Smooth muscle cell (in vitro differentiated cells): ENCODE results near the gene TBX21. TPM values are rescaled to one million over a fixed set of nuclear protein-coding genes. Genes with fewer than 3 reads are reported as not detected.

ENCODE experiments used
- DNase-seq: peaks from one replicate; lab custom pipeline; 2025; ENCODE audit not compliant: unreplicated experiment; lab: John Stamatoyannopoulos, UW
- H2AFZ ChIP-seq: fragments of 200-600 bp; sonication (generic); 2 replicates; pipeline ENCODE4 v1.6.0; 2016; ENCODE audit warnings: antibody characterized with exemption, low read depth, mild to moderate bottlenecking
- H3F3A ChIP-seq: fragments of 200-600 bp; sonication (generic); 2 replicates; pipeline ENCODE4 v1.6.0; 2017; ENCODE audit warnings: antibody characterized with exemption, low read depth
- H3K27ac ChIP-seq: fragments of 200-600 bp; sonication (generic); 2 replicates; pipeline ENCODE4 v1.5.1; 2016; ENCODE audit warnings: low read depth, mild to moderate bottlenecking
- H3K27me3 ChIP-seq: fragments of 200-600 bp; sonication (generic); 2 replicates; pipeline ENCODE4 v1.6.1; 2016; ENCODE audit warnings: low read depth, mild to moderate bottlenecking
- H3K36me3 ChIP-seq: fragments of 200-600 bp; sonication (generic); 2 replicates; pipeline ENCODE4 v1.5.1; 2016; ENCODE audit warnings: low read depth
- H3K4me1 ChIP-seq: fragments of 200-600 bp; sonication (generic); 2 replicates; pipeline ENCODE4 v1.5.1; 2016; ENCODE audit warnings: low read depth
- H3K4me2 ChIP-seq: fragments of 200-600 bp; sonication (generic); 2 replicates; pipeline ENCODE4 v1.6.0; 2016; ENCODE audit warnings: mild to moderate bottlenecking
- H3K4me3 ChIP-seq: fragments of 200-600 bp; sonication (generic); 2 replicates; pipeline ENCODE4 v1.5.1; 2016; ENCODE audit warnings: mild to moderate bottlenecking
- H3K79me2 ChIP-seq: fragments of 200-600 bp; sonication (generic); 2 replicates; pipeline ENCODE4 v1.6.0; 2016; ENCODE audit warnings: low read depth, mild to moderate bottlenecking
- H3K9ac ChIP-seq: fragments of 200-600 bp; sonication (generic); 2 replicates; pipeline ENCODE4 v1.6.0; 2016; ENCODE audit warnings: low read depth
- H3K9me3 ChIP-seq: fragments of 200-600 bp; sonication (generic); replicated peaks from 2 replicates; pipeline ENCODE4 v1.5.1; 2016; ENCODE audit warnings: low read depth
- H4K20me1 ChIP-seq: fragments of 200-600 bp; sonication (generic); 2 replicates; pipeline ENCODE4 v1.6.0; 2016; ENCODE audit warnings: low read depth
- WGBS: methylation state at CpG from one replicate; pipeline ENCODE4 v1.1.7; 2016; ENCODE audit warnings: low lambda C conversion rate; 5-methylcytosine and 5-hydroxymethylcytosine counted together
- polyA plus RNA-seq: library from polyadenylated mRNA; unstranded; fragments of >200 nt; fragmentation: Nextera tagmentation; extraction: Ambion mirVana; gene quantifications from 2 replicates; pipeline ENCODE4 v1.2.1, GENCODE V29; 2016
- total RNA-seq: library from RNA; depleted of rRNA; stranded (reverse); fragments of >200 nt; gene quantifications from 2 replicates; pipeline ENCODE4 v1.2.3, GENCODE V29; 2014
- TF ChIP-seq, protein P1 (sequence below): fragments of 200-600 bp; sonication (generic); IDR thresholded peaks from 2 replicates; pipeline ENCODE4 v1.5.1; 2017; ENCODE audit warnings: borderline replicate concordance, mild to moderate bottlenecking, antibody characterized with exemption; ENCODE audit not compliant: insufficient read depth, poor library complexity, severe bottlenecking

TBX21 gene
- total and polyA plus RNA-seq, 2 experiments from 2014 or later, result not detected

DNA sequence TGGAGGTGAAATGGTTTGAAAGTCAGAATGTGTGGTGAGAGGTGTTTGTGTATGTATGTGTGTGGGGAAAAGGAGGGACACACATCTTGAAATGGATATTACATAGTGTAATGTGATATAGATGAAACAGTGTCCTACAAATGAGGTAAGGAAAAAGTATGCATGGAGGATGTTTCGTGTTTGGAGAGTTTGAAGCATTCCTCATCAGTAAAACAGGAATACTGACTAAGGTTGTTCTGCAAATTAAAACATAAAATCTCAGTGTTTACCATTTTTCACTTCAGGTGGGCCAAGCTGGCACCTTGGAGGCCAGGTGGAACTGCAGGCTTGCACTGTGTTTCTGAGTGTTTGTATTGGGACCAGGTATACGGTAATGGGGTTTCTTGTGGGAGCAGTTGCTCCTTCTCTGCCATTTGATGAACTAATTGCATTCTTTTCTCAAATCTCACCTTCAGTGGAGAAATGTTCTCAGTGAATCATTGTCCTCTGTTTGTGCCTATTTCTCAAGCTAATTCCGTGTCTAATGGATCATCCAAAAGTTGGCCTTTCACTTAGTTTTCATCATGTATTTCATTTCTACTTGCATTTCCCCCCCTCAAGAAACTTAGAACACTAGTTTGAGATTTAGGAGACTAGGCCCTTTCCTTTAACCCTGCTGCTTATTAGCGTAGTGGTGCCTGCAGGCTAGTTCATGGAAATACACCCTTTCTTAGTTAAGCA lies 47.3 kb upstream of the TBX21 start:
- peaks cover 15% of the 10 kb centered on the region for H3K4me1 ChIP-seq
- H3F3A ChIP-seq, result peaks cover 41% of the 10 kb centered on the region
- peak overlapping the region; percentile 74 for H3K27ac ChIP-seq
- no peak overlapping the region for H2AFZ ChIP-seq
- H3K4me2 ChIP-seq, result no peak overlapping the region
- peak overlapping the region; percentile 37 for H3K9ac ChIP-seq
- no peaks in the 10 kb centered on the region for H3K27me3 ChIP-seq
- H4K20me1 ChIP-seq, result peaks cover 51% of the 10 kb centered on the region
- no peaks in the 10 kb centered on the region for H3K9me3 ChIP-seq
- H3K36me3 ChIP-seq, result peaks cover 14% of the 10 kb centered on the region
- DNase-seq, result no peak
- TF ChIP-seq, protein P1, sequence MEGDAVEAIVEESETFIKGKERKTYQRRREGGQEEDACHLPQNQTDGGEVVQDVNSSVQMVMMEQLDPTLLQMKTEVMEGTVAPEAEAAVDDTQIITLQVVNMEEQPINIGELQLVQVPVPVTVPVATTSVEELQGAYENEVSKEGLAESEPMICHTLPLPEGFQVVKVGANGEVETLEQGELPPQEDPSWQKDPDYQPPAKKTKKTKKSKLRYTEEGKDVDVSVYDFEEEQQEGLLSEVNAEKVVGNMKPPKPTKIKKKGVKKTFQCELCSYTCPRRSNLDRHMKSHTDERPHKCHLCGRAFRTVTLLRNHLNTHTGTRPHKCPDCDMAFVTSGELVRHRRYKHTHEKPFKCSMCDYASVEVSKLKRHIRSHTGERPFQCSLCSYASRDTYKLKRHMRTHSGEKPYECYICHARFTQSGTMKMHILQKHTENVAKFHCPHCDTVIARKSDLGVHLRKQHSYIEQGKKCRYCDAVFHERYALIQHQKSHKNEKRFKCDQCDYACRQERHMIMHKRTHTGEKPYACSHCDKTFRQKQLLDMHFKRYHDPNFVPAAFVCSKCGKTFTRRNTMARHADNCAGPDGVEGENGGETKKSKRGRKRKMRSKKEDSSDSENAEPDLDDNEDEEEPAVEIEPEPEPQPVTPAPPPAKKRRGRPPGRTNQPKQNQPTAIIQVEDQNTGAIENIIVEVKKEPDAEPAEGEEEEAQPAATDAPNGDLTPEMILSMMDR, result no peak
- no peak overlapping the region for H3K4me3 ChIP-seq
- WGBS, result 88% methylated on average over 4 of the region's 4 CpGs
- H3K79me2 ChIP-seq, result no peaks in the 10 kb centered on the region

DNA sequence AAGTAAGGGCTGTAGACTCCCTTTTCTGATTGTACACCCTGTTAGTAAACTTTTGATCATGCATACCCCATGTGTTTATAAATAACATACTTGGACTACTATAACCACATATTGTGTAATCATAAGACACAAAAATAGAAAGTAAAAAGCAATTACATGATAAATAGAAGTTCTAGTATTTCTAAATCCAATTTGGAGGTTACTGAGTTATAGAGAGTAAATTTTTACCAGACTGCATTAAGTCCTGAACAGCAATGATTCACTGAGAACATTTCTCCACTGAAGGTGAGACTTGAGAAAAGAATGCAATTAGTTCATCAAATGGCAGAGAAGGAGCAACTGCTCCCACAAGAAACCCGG lies 46.8 kb upstream of the TBX21 start:
- no peak for DNase-seq
- no peak overlapping the region for H3K4me3 ChIP-seq
- H3K9me3 ChIP-seq, result no peaks in the 10 kb centered on the region
- peak overlapping the region; percentile 74 for H3K27ac ChIP-seq
- H3K4me2 ChIP-seq, result no peak overlapping the region
- peaks cover 15% of the 10 kb centered on the region for H3K4me1 ChIP-seq
- TF ChIP-seq, protein P1, result no peak
- 75% methylated on average over 1 of the region's 1 CpG for WGBS
- peaks cover 38% of the 10 kb centered on the region for H3F3A ChIP-seq
- H3K9ac ChIP-seq, result peak overlapping the region; percentile 37
- no peaks in the 10 kb centered on the region for H3K79me2 ChIP-seq
- peaks cover 46% of the 10 kb centered on the region for H4K20me1 ChIP-seq
- H2AFZ ChIP-seq, result no peak overlapping the region
- no peaks in the 10 kb centered on the region for H3K27me3 ChIP-seq
- peaks cover 13% of the 10 kb centered on the region for H3K36me3 ChIP-seq

DNA sequence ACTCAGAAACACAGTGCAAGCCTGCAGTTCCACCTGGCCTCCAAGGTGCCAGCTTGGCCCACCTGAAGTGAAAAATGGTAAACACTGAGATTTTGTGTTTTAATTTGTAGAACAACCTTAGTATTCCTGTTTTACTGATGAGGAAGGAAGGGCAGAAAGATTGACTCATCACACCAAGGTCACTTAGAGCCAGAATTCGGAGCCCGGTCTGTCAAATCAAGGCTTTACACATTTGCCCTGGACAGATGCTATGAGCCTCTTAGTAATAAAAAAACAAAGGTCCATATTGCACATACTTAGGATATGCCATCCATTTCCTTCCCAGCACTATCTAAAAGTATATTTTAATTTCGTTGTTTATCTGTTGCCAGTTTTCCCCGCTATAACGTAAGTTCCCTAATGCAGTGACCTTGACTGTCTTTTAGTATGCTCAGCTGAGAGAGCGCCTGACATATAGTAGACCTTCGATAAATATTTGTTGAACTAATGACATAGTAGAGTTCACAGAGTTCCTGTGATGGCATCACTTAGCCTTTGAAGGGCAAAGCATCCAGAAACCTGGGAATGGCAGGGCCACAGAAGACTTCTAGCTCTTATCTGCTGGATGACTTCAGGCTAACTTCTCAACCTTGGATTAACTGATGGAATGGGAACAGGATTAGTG lies 46.2 kb upstream of the TBX21 start:
- no peak overlapping the region for H3K9ac ChIP-seq
- peak overlapping the region; percentile 74 for H3K27ac ChIP-seq
- H3K4me1 ChIP-seq, result peaks cover 15% of the 10 kb centered on the region
- peaks cover 41% of the 10 kb centered on the region for H4K20me1 ChIP-seq
- H3K27me3 ChIP-seq, result no peaks in the 10 kb centered on the region
- H3K4me3 ChIP-seq, result no peak overlapping the region
- DNase-seq, result no peak
- no peaks in the 10 kb centered on the region for H3K79me2 ChIP-seq
- no peak overlapping the region for H2AFZ ChIP-seq
- no peak overlapping the region for H3K4me2 ChIP-seq
- H3F3A ChIP-seq, result peaks cover 38% of the 10 kb centered on the region
- WGBS, result 93% methylated on average over 7 of the region's 7 CpGs
- TF ChIP-seq, protein P1, result no peak
- H3K9me3 ChIP-seq, result no peaks in the 10 kb centered on the region
- peaks cover 11% of the 10 kb centered on the region for H3K36me3 ChIP-seq
